GM21381 (cell line): Measurements from ENCODE around the gene TEX48.
A peak's percentile ranks its signal among the peaks of the same experiment; 100 is the strongest.

Experiments
- ATAC-seq: cut with Tn5 transposase; IDR thresholded peaks from one replicate; pipeline ENCODE4 v1.9.1; 2021; ENCODE audit warnings: mild to moderate bottlenecking, moderate library complexity; ENCODE audit not compliant: unreplicated experiment

Gene TEX48

GRCh38 chr9:114626415-114627020 lies 55.5 kb downstream of the TEX48 start:
- ATAC-seq = no peak

- no peak for ATAC-seq
Measured at GRCh38 chr9:114624677-114625076, 57.3 kb downstream of the TEX48 start.

GRCh38 chr9:114621975-114622609 lies 59.9 kb downstream of the TEX48 start:
- no peak for ATAC-seq

- ATAC-seq = no peak
Measured at GRCh38 chr9:114621561-114621960, 60.4 kb downstream of the TEX48 start.

- peak; percentile 46 for ATAC-seq
Measured at GRCh38 chr9:114619191-114619761, 62.7 kb downstream of the TEX48 start.

GRCh38 chr9:114616684-114617520 lies 65.1 kb downstream of the TEX48 start:
- ATAC-seq = peak; percentile 65
